ENCODE measurements around the gene SKOR2.

DNA sequence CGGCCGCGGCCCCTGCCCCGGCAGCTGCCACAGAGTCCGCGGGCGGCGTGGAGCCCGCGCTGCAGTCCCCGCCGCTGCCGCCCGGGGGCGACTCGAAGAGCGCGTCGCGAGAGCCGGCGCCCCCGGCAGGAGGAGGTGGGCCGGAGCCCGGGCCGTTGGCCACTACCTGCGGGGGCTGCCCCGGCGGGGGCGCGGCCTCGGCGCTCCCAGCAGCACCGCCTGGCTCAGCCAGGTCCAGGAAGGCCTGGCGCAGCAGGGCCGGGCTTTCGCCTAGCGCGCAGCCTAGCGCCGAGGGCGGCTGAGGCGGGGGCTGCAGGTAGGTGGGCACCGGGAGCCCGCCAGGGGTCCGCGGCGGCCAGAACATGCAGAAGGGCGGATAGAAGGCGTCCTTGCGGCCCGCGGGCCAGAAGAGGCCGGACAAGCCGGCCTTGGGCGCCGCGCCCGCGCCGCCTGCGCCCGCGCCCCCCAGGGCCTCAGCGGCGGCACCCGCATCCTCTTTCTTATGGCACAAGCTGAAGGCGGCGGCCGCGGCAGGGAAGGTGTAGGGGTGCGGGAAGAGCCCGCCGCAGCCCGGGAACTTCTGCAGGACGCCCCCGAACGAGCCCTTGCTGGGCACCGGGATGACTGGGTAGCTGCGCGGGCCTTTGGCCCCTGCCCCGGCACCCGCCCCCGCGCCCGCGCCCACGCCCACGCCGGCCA is 3.9 kb downstream of the SKOR2 start:
- TF ChIP-seq SPI1 (IDR thresholded peaks at IDR 0.05; ENCODE audit: borderline replicate concordance, low read depth), result no peak
- TF ChIP-seq, protein P1, sequence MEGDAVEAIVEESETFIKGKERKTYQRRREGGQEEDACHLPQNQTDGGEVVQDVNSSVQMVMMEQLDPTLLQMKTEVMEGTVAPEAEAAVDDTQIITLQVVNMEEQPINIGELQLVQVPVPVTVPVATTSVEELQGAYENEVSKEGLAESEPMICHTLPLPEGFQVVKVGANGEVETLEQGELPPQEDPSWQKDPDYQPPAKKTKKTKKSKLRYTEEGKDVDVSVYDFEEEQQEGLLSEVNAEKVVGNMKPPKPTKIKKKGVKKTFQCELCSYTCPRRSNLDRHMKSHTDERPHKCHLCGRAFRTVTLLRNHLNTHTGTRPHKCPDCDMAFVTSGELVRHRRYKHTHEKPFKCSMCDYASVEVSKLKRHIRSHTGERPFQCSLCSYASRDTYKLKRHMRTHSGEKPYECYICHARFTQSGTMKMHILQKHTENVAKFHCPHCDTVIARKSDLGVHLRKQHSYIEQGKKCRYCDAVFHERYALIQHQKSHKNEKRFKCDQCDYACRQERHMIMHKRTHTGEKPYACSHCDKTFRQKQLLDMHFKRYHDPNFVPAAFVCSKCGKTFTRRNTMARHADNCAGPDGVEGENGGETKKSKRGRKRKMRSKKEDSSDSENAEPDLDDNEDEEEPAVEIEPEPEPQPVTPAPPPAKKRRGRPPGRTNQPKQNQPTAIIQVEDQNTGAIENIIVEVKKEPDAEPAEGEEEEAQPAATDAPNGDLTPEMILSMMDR (IDR thresholded peaks at IDR 0.05; ENCODE audit: insufficient read depth, low read length), result no peak
- TF ChIP-seq GABPA (IDR thresholded peaks at IDR 0.05; ENCODE audit: low read depth), result no peak

All from HL-60 (cell line).